WERI-Rb-1 (cell line): ENCODE measurements around the gene CTU2.
A peak's percentile ranks its signal among the peaks of the same experiment; 100 is the strongest.

Experiments used
- DNase-seq: peaks from one replicate; pipeline ENCODE4 v3.0.0-alpha.2; 2020
- H3K27ac ChIP-seq: fragments of 250-450 bp; sonication (Bioruptor Pico); 2 replicates; pipeline ENCODE4 v1.5.1; 2020; ENCODE audit warnings: mild to moderate bottlenecking, moderate library complexity
- H3K27me3 ChIP-seq: fragments of 250-450 bp; sonication (Bioruptor Pico); 2 replicates; pipeline ENCODE4 v1.5.1; 2021; ENCODE audit warnings: mild to moderate bottlenecking, low read depth, moderate library complexity; ENCODE audit not compliant: insufficient read depth, severe bottlenecking
- H3K36me3 ChIP-seq: fragments of 250-450 bp; sonication (Bioruptor Pico); 2 replicates; pipeline ENCODE4 v1.5.1; 2020; ENCODE audit warnings: mild to moderate bottlenecking, moderate library complexity
- H3K4me3 ChIP-seq: 2 replicates; pipeline ENCODE4 v1.5.1; 2011; ENCODE audit warnings: low read depth, mild to moderate bottlenecking, control low read depth, low read length
- H3K9me3 ChIP-seq: fragments of 250-450 bp; sonication (Bioruptor Pico); 2 replicates; pipeline ENCODE4 v1.5.1; 2021; ENCODE audit warnings: mild to moderate bottlenecking, moderate library complexity; ENCODE audit not compliant: severe bottlenecking
- TF ChIP-seq, protein P1 (sequence below): IDR thresholded peaks from 2 replicates; pipeline ENCODE4 v1.5.1; 2011; ENCODE audit warnings: low read depth, mild to moderate bottlenecking, control low read depth, inconsistent platforms, low read length

CTU2 gene

GRCh38 chr16:88687676-88688012 lies 18.7 kb upstream of the CTU2 start:
- no peaks in the 10 kb centered on the region for H3K36me3 ChIP-seq
- no peaks in the 10 kb centered on the region for H3K27me3 ChIP-seq
- TF ChIP-seq, protein P1, sequence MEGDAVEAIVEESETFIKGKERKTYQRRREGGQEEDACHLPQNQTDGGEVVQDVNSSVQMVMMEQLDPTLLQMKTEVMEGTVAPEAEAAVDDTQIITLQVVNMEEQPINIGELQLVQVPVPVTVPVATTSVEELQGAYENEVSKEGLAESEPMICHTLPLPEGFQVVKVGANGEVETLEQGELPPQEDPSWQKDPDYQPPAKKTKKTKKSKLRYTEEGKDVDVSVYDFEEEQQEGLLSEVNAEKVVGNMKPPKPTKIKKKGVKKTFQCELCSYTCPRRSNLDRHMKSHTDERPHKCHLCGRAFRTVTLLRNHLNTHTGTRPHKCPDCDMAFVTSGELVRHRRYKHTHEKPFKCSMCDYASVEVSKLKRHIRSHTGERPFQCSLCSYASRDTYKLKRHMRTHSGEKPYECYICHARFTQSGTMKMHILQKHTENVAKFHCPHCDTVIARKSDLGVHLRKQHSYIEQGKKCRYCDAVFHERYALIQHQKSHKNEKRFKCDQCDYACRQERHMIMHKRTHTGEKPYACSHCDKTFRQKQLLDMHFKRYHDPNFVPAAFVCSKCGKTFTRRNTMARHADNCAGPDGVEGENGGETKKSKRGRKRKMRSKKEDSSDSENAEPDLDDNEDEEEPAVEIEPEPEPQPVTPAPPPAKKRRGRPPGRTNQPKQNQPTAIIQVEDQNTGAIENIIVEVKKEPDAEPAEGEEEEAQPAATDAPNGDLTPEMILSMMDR = no peak
- no peak overlapping the region for H3K4me3 ChIP-seq
- no peaks in the 10 kb centered on the region for H3K9me3 ChIP-seq
- no peak for DNase-seq
- H3K27ac ChIP-seq = no peak overlapping the region; the same call in 1 of the 2 replicates

- no peaks in the 10 kb centered on the region for H3K27me3 ChIP-seq
These were observed 18.1 kb upstream of the CTU2 start for GRCh38 chr16:88688013-88688778.

DNA sequence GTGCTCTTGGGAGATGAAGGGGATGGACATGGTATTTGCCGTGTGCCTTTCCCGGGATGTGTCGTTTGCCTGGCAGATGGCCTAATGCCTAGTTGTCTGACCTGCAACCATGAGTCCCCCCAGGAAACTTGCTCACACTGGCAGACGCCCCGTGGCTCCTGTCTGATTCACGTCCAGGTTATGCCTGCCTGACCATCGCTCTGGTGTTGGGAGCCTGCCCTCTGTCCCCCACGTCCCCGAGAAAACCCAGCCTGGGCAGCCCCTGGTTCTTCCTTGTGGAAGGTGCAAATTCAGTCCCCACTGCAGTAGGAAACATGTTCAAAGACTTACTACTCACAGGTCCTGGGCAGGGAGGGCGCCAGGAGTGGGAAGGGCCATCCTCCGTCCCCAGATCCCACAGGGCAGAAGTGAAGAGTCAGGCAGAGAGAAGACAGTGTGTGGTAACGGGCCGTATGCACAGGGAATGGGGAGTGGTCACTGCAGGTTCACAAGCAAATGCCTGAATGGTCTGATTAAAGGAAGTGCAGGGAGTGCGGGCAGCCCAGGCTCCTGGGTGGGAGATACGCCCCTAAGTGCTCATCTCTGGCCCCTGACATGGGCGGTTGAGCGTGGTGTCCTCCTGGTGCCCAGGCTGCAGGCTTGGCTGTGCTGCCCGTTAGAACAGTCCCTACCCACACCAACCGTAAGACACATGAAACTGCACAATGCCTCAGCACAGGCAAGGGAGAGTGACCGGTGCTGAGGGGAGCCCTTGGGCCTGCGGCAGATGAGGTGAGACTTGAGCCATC lies 15.8 kb upstream of the CTU2 start:
- no peak for DNase-seq
- Histone ChIP-seq H3K27ac (no peak overlapping the region), H3K27me3 (no peaks in the 10 kb centered on the region), H3K36me3 (no peaks in the 10 kb centered on the region), H3K9me3 (no peaks in the 10 kb centered on the region), H3K4me3 (no peak overlapping the region)
- TF ChIP-seq, protein P1 = no peak

More at GRCh38 chr16:88688013-88688778, 18.1 kb upstream of the CTU2 start:
- peak; percentile 86 for DNase-seq
- Histone ChIP-seq H3K9me3 (no peaks in the 10 kb centered on the region), H3K27ac (peak overlapping the region; percentile 54), H3K4me3 (peak overlapping the region; percentile 14), H3K36me3 (no peaks in the 10 kb centered on the region)
- TF ChIP-seq, protein P1 = no peak

DNA sequence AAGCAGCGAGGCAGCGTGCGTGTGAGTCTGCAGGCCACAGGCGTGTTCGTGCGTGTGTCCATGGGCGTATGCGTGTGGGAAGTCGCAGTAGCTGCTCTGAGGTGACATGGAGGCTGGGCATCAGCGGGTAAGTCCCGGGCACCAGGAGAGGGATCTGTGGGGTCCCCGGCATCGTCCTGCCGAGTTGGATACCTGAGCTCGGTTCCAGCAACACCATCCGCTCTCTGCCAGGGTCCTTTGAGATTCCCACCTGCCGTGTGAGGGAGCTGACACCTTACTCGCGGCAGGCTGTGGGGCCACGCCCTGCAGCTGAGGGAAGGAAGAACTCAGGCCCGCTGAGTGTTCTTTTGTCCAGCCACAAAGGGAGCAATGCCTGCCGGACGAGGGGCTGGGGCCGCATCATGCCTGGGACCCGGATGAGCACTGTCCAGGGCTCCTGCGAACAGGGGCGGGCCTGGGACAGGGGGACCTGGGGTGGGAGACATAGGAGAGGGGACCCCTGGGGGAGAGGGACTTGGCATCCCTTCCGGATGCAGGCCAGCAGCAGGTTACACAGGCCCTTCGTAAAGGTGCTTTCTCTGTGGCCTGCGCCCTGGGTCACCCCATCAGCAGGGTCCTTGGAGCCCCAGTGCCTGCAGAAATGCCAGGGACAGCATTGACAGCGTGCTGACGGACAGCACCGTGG lies 15.0 kb upstream of the CTU2 start:
- no peak for DNase-seq
- TF ChIP-seq, protein P1 = no peak
- H3K36me3 ChIP-seq = no peaks in the 10 kb centered on the region
- no peaks in the 10 kb centered on the region for H3K27me3 ChIP-seq
- no peak overlapping the region for H3K27ac ChIP-seq
- no peaks in the 10 kb centered on the region for H3K9me3 ChIP-seq
- no peak overlapping the region for H3K4me3 ChIP-seq

DNA sequence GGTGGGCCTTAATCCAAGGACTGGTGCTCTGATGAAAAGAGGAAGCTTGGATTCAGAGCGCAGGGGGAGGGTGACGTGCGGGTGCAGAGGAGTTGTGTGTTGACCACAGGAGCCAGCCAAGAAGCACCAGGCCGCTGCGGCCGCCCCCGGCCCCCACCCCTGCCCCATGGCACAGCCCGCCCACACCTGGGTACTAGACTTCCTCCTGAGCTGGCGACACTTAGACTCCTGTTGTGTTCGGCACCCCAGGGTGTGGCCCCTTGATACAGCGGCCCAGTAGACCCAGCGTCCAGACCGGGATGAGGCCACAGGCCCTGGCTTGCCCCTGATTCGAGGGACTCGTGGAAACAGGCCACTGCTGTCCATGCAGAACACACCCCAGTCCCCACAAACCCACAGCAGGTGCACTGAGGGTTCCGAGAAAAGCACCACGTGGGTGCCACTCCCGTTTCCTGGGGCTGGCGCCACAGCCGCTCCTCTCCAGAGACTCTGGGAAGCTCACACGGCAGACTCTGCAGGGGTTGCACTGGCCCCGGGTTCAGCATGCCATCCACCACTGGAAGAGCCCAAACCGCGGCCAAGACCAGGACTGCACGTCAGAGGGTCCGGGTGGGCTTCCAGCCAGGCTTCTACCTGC lies 14.3 kb upstream of the CTU2 start:
- Histone ChIP-seq H3K4me3 (no peak overlapping the region), H3K36me3 (no peaks in the 10 kb centered on the region), H3K9me3 (no peaks in the 10 kb centered on the region), H3K27me3 (no peaks in the 10 kb centered on the region), H3K27ac (no peak overlapping the region)
- TF ChIP-seq, protein P1 = no peak
- no peak for DNase-seq
